Esophagus muscularis mucosa (tissue), 4 donors: ENCODE results near the gene CBX6. TPM values are rescaled to one million over a fixed set of nuclear protein-coding genes. Genes with fewer than 3 reads are reported as not detected.

ENCODE experiments used
- DNase-seq: peaks from one replicate; pipeline ENCODE4 v3.0.0-alpha.2; 2017; ENCODE audit errors: extremely low spot score
- H3K27ac ChIP-seq, 4 donors: fragments of 200-600 bp; sonication (generic); replicated peaks in 1 of 4; 1 replicate in 3 of 4; 2 replicates in 1 of 4; pipeline ENCODE4 v1.5.1; 2016 to 2019; ENCODE audit warnings: mild to moderate bottlenecking in 1 of 4
- H3K27me3 ChIP-seq, 4 donors: fragments of 200-600 bp; sonication (generic); one replicate each; pipeline versions ENCODE4 v1.5.1 to v1.6.0; 2016 to 2019
- H3K36me3 ChIP-seq, 4 donors: fragments of 200-600 bp; sonication (generic); one replicate each; pipeline ENCODE4 v1.5.1; 2016 to 2019
- H3K4me1 ChIP-seq, 4 donors: fragments of 200-600 bp; sonication (generic); one replicate each; pipeline ENCODE4 v1.5.1; 2016 to 2019
- H3K4me3 ChIP-seq, 4 donors: fragments of 200-600 bp; sonication (generic); 1 replicate in 2 of 4; 2 replicates in 2 of 4; pipeline ENCODE4 v1.5.1; 2016 to 2019; ENCODE audit warnings: mild to moderate bottlenecking in 4 of 4, moderate library complexity in 1 of 4
- H3K9me3 ChIP-seq, 4 donors: fragments of 200-600 bp; sonication (generic); 1 replicate in 3 of 4; 2 replicates in 1 of 4; pipeline ENCODE4 v1.5.1; 2016 to 2019
- EP300 ChIP-seq: sonication (generic); formaldehyde crosslinking; IDR thresholded peaks from one replicate; pipeline ENCODE4 v1.6.1; 2017; ENCODE audit warnings: antibody characterized with exemption
- POLR2A ChIP-seq: fragments of 450-650 bp; IDR thresholded peaks from one replicate; pipeline ENCODE4 v1.6.1; 2017; ENCODE audit warnings: antibody characterized with exemption, moderate library complexity, mild to moderate bottlenecking, low read depth
- POLR2AphosphoS5 ChIP-seq, 2 donors: sonication (generic); formaldehyde crosslinking; IDR thresholded peaks; one replicate each; pipeline ENCODE4 v1.6.1; 2017; ENCODE audit warnings: antibody characterized with exemption in 2 of 2
- WGBS: methylation state at CpG from one replicate; pipeline ENCODE4 v1.1.5; 2018; 5-methylcytosine and 5-hydroxymethylcytosine counted together
- intact Hi-C: fragments of 100-400 bp; cut with DNase I; formaldehyde crosslinking; loops from one replicate; pipeline ENCODE4 v1.15.1; 2023
- total RNA-seq, 4 donors: library from RNA; depleted of rRNA; stranded (reverse); fragments of >200 nt; gene quantifications; one replicate each; pipeline versions ENCODE4 v1.1.0 to v1.2.1, GENCODE V29; 2016
- TF ChIP-seq, protein P1 (sequence below), 3 experiments: fragments of 200-600 bp in 2 of 3; fragments of 450-650 bp in 1 of 3; sonication (generic) in 2 of 3; IDR thresholded peaks; one replicate each; pipeline ENCODE4 v1.5.1; 2017 to 2019; ENCODE audit warnings: antibody characterized with exemption in 3 of 3, mild to moderate bottlenecking in 2 of 3, moderate library complexity in 1 of 3

Gene CBX6
- total RNA-seq, 4 donors from 2014 or later: 73.7 to 172 (median 129) TPM

- Histone ChIP-seq H3K4me3 (no peak overlapping the region), H3K9me3 (no peaks in the 10 kb centered on the region), H3K27me3 (no peaks in the 10 kb centered on the region), H3K4me1 (no peaks in the 10 kb centered on the region), H3K36me3 (no peaks in the 10 kb centered on the region), H3K27ac (no peak overlapping the region)
- 80% methylated on average over 1 of the region's 5 CpGs for WGBS
- DNase-seq: no peak
- no peak for TF ChIP-seq POLR2A
- TF ChIP-seq EP300: no peak
- TF ChIP-seq, protein P1, sequence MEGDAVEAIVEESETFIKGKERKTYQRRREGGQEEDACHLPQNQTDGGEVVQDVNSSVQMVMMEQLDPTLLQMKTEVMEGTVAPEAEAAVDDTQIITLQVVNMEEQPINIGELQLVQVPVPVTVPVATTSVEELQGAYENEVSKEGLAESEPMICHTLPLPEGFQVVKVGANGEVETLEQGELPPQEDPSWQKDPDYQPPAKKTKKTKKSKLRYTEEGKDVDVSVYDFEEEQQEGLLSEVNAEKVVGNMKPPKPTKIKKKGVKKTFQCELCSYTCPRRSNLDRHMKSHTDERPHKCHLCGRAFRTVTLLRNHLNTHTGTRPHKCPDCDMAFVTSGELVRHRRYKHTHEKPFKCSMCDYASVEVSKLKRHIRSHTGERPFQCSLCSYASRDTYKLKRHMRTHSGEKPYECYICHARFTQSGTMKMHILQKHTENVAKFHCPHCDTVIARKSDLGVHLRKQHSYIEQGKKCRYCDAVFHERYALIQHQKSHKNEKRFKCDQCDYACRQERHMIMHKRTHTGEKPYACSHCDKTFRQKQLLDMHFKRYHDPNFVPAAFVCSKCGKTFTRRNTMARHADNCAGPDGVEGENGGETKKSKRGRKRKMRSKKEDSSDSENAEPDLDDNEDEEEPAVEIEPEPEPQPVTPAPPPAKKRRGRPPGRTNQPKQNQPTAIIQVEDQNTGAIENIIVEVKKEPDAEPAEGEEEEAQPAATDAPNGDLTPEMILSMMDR (IDR thresholded peaks at IDR 0.05): no peak
- TF ChIP-seq POLR2AphosphoS5 (IDR thresholded peaks at IDR 0.05): no peak
- intact Hi-C loops: no loop called here
These were observed 37.0 kb downstream of the CBX6 start for GRCh38 chr22:38834991-38835390.

- Histone ChIP-seq H3K4me1 (no peaks in the 10 kb centered on the region), H3K27ac (no peak overlapping the region), H3K9me3 (no peaks in the 10 kb centered on the region), H3K4me3 (no peak overlapping the region), H3K36me3 (no peaks in the 10 kb centered on the region), H3K27me3 (no peaks in the 10 kb centered on the region)
- WGBS: 85% methylated on average over 13 of the region's 13 CpGs
- intact Hi-C loops: no loop called here
- TF ChIP-seq EP300: no peak
- TF ChIP-seq, protein P1 (IDR thresholded peaks at IDR 0.05): no peak
- no peak for TF ChIP-seq POLR2AphosphoS5 (IDR thresholded peaks at IDR 0.05)
- no peak for TF ChIP-seq POLR2A
- DNase-seq: no peak
These were observed 37.6 kb downstream of the CBX6 start for GRCh38 chr22:38834215-38834953.

- DNase-seq: no peak
- H3K27ac ChIP-seq: no peak overlapping the region
- H3K36me3 ChIP-seq: no peaks in the 10 kb centered on the region
- intact Hi-C loops: no loop called here
- no CpG with 5 or more reads among the region's 3 CpGs for WGBS
- no peaks in the 10 kb centered on the region for H3K9me3 ChIP-seq
- TF ChIP-seq POLR2A: no peak
- no peak for TF ChIP-seq POLR2AphosphoS5 (IDR thresholded peaks at IDR 0.05)
- no peak for TF ChIP-seq EP300
- TF ChIP-seq, protein P1 (IDR thresholded peaks at IDR 0.05): no peak
- no peaks in the 10 kb centered on the region for H3K4me1 ChIP-seq
- no peak overlapping the region for H3K4me3 ChIP-seq
- no peaks in the 10 kb centered on the region for H3K27me3 ChIP-seq
These were observed 39.0 kb downstream of the CBX6 start for GRCh38 chr22:38833061-38833460.

DNA sequence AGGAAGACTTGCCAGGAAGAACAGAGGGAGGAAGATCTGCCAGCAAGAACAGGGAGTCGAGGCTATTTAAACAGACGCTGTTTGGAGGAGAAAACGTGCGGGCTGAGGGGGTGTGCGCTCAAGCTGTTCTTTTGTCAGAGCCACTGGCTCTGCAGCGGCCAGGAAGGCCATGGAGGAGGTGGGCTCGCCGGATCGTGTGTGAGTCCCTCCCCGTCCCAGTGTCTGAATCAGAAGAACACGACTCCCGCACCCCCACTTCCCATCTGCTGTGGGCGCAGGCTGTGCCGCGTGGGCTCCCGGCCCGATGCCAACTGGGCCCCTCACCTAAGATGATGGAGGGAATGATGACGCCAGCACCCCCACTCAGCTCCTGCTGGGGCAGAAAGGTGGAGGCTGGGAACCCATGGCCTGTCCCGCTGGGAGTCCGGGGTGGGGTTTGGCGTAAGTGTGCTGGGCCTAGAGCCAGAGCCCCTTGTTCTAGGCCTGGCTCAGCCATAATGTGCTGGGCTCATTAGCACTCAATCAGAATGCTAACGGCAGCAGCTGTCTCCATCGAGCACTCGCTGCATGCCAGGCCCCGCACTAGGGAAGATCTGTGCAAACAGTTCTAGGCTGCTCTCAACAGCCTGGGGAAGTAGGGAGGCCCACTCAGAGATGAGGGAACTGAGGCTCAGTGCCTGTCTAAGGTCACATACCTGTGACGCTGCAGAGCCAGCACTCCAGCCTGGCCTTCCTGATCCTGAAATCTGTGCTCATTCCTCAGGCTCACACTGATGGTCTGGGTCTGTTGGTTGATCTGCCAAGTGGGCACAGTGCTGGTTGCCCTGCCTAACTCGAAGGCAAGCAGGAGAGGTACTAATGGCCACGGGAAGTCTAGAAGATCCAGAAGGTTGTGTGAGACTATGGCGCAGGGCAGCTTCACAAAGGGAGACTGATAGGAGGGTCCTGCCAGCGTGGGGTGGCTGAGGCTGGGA is 39.7 kb downstream of the CBX6 start:
- no peaks in the 10 kb centered on the region for H3K4me1 ChIP-seq
- H3K27me3 ChIP-seq: no peaks in the 10 kb centered on the region
- intact Hi-C loops: no loop called here
- 86% methylated on average over 22 of the region's 30 CpGs for WGBS
- H3K4me3 ChIP-seq: no peak overlapping the region
- no peaks in the 10 kb centered on the region for H3K9me3 ChIP-seq
- H3K27ac ChIP-seq: no peak overlapping the region
- DNase-seq: no peak
- TF ChIP-seq, protein P1 (IDR thresholded peaks at IDR 0.05): no peak
- TF ChIP-seq POLR2A (no peak), EP300 (no peak), POLR2AphosphoS5 (IDR thresholded peaks at IDR 0.05) (no peak)
- H3K36me3 ChIP-seq: peaks cover 0 to 3% (median 0%) of the 10 kb centered on the region in 4 donors
